Stimulated activated naive CD8-positive, alpha-beta T cell treated with anti-CD3 and anti-CD28 coated beads, Interleukin-15, amount 100 ng/mL, for 72 hours (primary cell): Measurements from ENCODE around the gene OPCML.

ENCODE experiments used
- ATAC-seq: fragments of 150-1000 bp; cut with Tn5 transposase; 2 replicates; pipeline ENCODE4 v1.10.0; 2021; ENCODE audit warnings: mild to moderate bottlenecking, moderate library complexity
- DNase-seq, 2 donors: peaks; one replicate each; pipeline ENCODE4 v3.0.0; 2021 to 2022
- H3K27ac Mint-ChIP-seq, 2 donors: one replicate each; pipeline ENCODE4 v1.8.0; 2022; ENCODE audit warnings: mild to moderate bottlenecking in 2 of 2, mixed read lengths in 2 of 2, moderate library complexity in 2 of 2
- H3K27me3 Mint-ChIP-seq: one replicate; pipeline ENCODE4 v1.8.0; 2022; ENCODE audit warnings: mixed read lengths
- H3K4me1 Mint-ChIP-seq: one replicate; pipeline ENCODE4 v1.8.0; 2022; ENCODE audit warnings: mild to moderate bottlenecking, mixed read lengths
- H3K4me3 Mint-ChIP-seq, 2 donors: one replicate each; pipeline ENCODE4 v1.8.0; 2022; ENCODE audit warnings: mild to moderate bottlenecking in 2 of 2, mixed read lengths in 2 of 2, moderate library complexity in 1 of 2
- H3K9me3 Mint-ChIP-seq, 2 donors: one replicate each; pipeline ENCODE4 v1.8.0; 2022; ENCODE audit warnings: mixed read lengths in 2 of 2

The OPCML gene

DNA sequence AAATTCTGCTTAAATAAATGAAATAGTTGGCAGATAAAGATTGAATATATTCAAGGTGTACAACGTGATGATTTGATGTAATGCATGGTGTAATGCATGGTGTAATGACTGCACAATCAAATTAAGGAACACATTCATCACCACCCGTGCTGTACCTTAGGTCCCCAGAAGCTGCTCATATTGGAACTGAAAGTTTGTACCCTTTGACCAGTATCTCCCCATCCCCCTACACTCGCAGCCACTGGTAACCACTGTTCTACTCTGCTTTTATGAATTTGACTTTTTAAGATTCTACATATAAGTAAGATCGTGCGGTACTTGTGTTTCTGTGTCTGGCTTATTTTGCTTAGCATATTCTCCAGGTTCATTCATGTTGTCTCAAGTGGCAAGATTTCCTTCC lies 445.8 kb downstream of the OPCML start:
- no peak overlapping the region for H3K27ac Mint-ChIP-seq
- no peak overlapping the region for H3K4me3 Mint-ChIP-seq
- DNase-seq = no peak
- peaks cover 55% of the 10 kb centered on the region for H3K27me3 Mint-ChIP-seq
- no peak for ATAC-seq
- H3K4me1 Mint-ChIP-seq = no peaks in the 10 kb centered on the region
- peaks cover 0 to 5% of the 10 kb centered on the region in 2 donors for H3K9me3 Mint-ChIP-seq

DNA sequence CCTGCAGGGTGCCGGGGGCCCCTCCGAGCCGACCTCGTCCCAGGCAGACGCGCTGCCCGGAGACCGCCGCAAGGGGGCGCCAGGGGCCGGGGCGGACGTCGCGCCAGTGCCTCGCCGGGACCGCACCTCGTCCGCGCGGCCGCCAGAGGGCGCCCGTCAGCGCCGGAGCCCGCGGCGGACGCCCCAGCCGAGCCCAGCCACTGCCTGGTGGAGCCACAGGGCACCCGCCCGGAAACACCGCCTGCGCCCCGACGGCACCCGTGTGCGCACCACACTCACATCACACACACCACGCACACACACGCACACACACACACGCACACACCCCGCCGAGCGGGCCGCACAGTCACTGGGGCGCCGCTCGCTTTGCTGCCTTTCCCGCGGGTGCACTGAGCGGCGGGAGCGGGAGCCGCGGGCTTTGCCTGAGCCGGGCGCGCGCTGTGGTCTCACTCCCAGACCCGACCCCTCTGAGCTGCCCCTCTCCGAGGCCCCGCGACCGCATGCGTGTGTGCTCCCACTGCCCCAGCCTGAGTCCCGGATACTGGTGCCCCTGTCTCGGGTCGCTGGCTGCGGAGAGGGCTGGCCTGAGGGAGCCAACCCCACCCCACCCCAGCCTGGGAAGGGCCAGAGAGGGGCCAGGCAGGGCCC lies 449.3 kb downstream of the OPCML start:
- Mint-ChIP-seq H3K27ac (peak overlapping the region in 1 of 2 donors; percentile 46), H3K4me3 (peak overlapping the region; percentile 49 to 72), H3K4me1 (no peaks in the 10 kb centered on the region)

DNA sequence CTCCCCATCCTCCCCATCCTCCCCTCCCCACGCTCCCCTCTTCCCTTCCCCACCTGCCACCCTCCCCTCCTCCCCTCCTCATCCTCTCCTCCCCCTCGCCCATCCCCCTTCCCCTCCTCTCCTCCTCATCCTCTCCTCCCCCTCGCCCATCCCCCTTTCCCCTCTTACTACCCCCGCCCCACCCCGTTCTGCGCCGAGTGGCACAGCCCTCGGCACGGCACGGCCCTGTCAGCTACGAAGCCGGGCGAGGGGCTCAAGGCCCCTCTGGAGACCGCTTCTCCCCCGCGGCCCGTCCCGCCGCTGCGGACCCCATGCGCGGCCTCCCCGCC lies 449.9 kb downstream of the OPCML start:
- H3K9me3 Mint-ChIP-seq = no peaks in the 10 kb centered on the region
- peak; percentile 41 for ATAC-seq
- H3K27ac Mint-ChIP-seq = no peak overlapping the region
- DNase-seq = no peak
- peaks cover 69% of the 10 kb centered on the region for H3K27me3 Mint-ChIP-seq
- H3K4me1 Mint-ChIP-seq = no peaks in the 10 kb centered on the region
- no peak overlapping the region for H3K4me3 Mint-ChIP-seq

More for the DNA sequence above, 449.3 kb downstream of the OPCML start:
- Mint-ChIP-seq H3K9me3 (no peaks in the 10 kb centered on the region), H3K27me3 (peaks cover 67% of the 10 kb centered on the region)
- ATAC-seq (peak; percentile 88), DNase-seq (peak; percentile 74 to 78)

DNA sequence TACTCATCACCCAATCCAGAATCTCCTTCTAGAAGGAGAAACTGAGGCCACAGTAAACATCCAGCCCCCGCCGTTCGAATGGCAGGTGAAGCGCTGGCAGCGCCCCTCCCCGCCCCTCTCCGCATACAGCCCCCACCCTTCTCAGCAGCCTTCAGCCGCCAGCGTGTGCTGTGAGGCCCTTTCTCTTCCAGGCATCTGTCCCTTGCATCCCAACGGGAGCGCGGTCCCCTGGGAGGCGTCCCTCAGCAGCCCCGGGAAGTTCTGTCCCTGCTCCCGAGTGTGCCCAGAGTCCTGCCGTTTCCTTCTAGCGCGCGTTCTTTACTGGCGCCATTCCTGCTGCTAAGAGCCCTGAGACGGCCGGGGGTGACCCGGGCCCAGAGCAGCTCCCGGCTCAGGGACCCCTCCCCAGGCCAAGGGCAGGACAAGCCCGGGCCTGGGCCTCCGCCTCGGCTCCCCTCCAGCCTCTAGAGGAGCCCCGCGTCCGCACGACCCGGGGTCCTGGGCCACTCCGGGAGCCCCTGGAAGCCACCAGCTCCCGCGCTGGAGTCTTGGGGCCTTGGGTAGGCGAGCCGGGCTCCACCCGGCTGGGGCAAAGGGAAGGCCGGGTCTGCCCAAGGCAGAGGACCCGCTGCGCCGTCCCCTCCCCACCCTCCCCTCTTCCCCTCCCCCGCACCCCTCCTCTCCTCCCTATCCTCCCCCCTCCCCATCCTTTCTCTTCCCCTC lies 450.4 kb downstream of the OPCML start:
- ATAC-seq (peak; percentile 35), DNase-seq (no peak)
- no peaks in the 10 kb centered on the region for H3K9me3 Mint-ChIP-seq
- H3K27ac Mint-ChIP-seq = no peak overlapping the region
- H3K4me1 Mint-ChIP-seq = no peaks in the 10 kb centered on the region
- H3K27me3 Mint-ChIP-seq = peaks cover 63% of the 10 kb centered on the region
- no peak overlapping the region for H3K4me3 Mint-ChIP-seq

DNA sequence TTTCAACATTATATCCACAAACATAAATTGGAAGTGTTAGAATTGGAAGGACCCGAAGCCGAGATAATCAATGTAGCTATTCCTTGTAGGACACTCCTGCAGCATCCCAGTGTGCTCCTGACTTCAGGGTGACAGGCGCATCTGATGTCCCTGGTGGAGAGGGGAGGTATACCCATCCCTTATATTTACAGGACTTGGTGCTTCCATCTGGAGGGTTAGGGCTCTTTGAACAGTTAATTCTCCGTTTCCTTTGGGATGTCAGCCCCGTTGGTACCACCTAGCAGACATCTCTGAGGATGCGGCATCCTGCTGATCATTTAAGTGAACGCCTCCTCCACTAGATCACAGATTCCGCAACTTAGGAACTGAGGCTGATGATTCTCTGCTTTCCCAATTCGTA lies 451.3 kb downstream of the OPCML start:
- no peaks in the 10 kb centered on the region for H3K4me1 Mint-ChIP-seq
- H3K27ac Mint-ChIP-seq = no peak overlapping the region
- DNase-seq (no peak), ATAC-seq (no peak)
- H3K27me3 Mint-ChIP-seq = peaks cover 57% of the 10 kb centered on the region
- no peak overlapping the region for H3K4me3 Mint-ChIP-seq
- H3K9me3 Mint-ChIP-seq = no peaks in the 10 kb centered on the region

DNA sequence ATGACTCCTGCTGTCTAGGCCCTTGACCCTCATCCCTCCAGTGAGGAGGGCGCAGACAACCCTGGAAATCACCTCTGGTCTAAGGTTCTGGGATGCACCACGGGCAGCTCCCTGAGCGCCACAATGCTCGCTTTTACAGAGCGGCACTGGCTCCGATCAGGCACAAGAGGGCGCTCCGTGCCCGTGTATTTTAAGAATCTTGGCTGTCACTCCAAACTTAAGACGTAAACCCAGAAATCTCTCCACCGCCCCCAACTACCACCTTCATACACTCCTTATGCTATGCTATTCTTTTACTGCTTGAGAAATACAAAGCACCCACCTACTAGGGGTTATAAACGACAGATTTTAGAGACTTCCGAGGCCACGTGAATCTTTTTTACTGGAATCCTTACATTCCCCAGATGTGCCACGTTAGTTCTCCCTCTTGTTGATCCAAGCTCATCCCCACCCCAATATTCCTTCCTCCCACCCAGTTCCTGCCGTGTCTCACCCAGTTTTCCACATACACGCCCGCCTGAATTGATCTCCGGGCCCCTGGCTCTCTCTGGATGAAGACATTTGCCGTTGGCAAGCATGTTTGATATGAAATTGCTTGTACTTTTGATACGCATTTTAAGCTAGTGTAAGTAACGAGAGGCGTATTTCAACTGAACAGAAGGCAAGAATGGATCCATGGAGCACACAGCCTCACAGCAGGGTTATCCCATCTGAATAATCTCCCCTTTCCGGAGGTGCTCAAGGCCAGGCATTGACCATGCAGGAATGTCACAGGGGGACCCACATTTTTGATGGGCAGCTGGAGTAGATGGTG lies 453.5 kb downstream of the OPCML start:
- no peak overlapping the region for H3K4me3 Mint-ChIP-seq
- no peak overlapping the region for H3K27ac Mint-ChIP-seq
- no peaks in the 10 kb centered on the region for H3K4me1 Mint-ChIP-seq
- H3K27me3 Mint-ChIP-seq = peaks cover 45% of the 10 kb centered on the region
- DNase-seq = peak; percentile 31 to 38
- H3K9me3 Mint-ChIP-seq = no peaks in the 10 kb centered on the region
- no peak for ATAC-seq

DNA sequence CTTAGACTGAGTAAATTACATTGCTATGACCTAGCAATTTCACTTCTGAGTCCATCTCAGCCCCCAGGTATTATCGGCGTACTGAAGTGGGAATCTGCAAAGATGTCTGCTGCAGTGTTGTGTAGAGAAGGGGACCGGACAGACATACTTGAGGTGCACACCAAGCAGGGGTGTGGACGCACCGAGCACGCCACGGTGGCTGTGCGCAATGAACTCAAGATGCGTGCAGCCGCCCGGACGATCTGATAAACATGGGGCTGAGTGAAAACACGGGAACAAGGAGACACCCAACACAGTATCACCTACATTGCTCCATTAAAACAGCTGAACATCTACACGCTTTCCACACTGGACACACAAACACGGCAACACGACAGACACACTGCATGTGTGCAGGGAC lies 454.3 kb downstream of the OPCML start:
- peaks cover 37% of the 10 kb centered on the region for H3K27me3 Mint-ChIP-seq
- H3K27ac Mint-ChIP-seq = no peak overlapping the region
- no peak overlapping the region for H3K4me3 Mint-ChIP-seq
- no peak for DNase-seq
- H3K9me3 Mint-ChIP-seq = no peaks in the 10 kb centered on the region
- ATAC-seq = no peak
- H3K4me1 Mint-ChIP-seq = no peaks in the 10 kb centered on the region

DNA sequence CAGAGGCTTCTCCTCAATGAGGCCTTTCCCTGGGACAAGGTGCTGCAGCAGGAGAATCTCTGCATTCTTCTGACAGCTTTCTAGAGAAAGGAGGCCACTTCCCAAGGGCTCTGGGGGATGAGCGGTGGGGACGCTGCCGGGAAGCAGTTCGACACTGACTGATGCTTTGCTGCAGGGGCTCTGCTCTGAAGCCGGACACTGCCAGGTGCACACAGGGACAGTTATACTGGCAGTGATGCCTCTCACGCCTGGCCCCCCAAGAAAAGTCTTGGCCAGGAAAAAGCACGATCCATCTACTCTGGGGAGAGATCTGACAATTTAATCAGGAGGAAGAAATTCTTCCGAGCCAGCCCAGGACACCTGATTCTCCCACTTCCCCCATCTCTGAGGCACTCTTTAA lies 456.9 kb downstream of the OPCML start:
- no peak for ATAC-seq

DNA sequence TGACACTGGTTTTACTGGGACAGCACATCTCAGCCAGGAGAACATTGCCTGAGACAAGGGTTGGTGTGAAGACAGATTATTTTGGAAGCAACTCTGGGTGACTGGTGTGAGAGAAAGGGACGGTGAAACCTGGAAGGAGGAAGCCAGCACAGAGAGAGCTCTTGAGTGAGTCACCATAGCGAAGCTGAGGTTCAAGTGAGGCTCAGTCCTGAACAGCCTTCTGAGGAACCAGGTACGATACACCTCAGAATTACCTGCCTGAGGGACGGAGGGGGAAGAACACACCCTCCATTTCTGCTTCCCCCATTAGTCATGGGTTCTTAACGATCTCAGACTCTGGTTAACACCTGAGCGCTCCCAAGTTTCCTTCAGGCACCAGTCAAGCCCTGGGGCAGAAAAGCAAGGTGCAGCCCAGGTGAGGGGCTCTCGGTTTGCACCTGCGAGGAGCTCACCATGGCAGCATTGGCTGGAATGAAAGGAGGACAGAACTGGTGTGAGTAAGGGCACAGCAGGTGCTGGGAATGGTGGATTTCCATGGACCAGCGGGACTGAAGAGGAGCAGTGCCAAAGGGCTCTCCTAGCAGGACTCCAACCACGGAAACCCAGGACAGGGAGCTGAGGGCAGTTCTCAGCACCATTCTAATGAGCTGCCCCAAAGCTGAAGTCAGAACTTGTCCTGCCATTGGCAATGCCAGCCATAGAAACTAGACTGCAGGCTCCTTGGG lies 459.3 kb downstream of the OPCML start:
- Mint-ChIP-seq H3K4me1 (no peaks in the 10 kb centered on the region), H3K27me3 (peaks cover 26% of the 10 kb centered on the region), H3K4me3 (no peak overlapping the region), H3K27ac (no peak overlapping the region), H3K9me3 (no peaks in the 10 kb centered on the region)
- DNase-seq = no peak
- no peak for ATAC-seq

More for the DNA sequence above, 456.9 kb downstream of the OPCML start:
- no peak overlapping the region for H3K27ac Mint-ChIP-seq
- H3K9me3 Mint-ChIP-seq = no peaks in the 10 kb centered on the region
- no peak overlapping the region for H3K4me3 Mint-ChIP-seq
- DNase-seq = no peak
- H3K27me3 Mint-ChIP-seq = peaks cover 46% of the 10 kb centered on the region
- no peaks in the 10 kb centered on the region for H3K4me1 Mint-ChIP-seq

DNA sequence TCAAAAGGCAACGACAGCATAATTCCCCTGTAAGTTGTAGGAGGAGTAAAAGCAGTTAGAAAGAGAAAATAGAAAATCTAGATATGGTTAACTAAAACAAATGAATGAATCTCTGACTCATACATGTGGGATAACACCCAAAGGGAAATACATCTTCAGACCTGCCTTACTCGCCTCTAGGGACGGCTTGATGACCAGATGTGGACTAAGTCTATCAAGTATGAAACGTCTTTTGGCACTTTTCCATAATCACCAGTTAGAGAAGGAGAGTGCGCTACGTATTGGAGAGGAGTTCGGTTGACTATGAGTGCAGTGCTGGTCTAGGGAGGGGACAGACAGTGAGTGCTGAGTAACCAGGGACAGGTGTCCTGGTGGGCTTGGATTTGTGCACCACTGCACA lies 459.9 kb downstream of the OPCML start:
- H3K27ac Mint-ChIP-seq = peak overlapping the region in 1 of 2 donors; percentile 7
- H3K27me3 Mint-ChIP-seq = peaks cover 20% of the 10 kb centered on the region
- no peaks in the 10 kb centered on the region for H3K9me3 Mint-ChIP-seq
- no peaks in the 10 kb centered on the region for H3K4me1 Mint-ChIP-seq
- H3K4me3 Mint-ChIP-seq = no peak overlapping the region
- ATAC-seq (no peak), DNase-seq (no peak)

DNA sequence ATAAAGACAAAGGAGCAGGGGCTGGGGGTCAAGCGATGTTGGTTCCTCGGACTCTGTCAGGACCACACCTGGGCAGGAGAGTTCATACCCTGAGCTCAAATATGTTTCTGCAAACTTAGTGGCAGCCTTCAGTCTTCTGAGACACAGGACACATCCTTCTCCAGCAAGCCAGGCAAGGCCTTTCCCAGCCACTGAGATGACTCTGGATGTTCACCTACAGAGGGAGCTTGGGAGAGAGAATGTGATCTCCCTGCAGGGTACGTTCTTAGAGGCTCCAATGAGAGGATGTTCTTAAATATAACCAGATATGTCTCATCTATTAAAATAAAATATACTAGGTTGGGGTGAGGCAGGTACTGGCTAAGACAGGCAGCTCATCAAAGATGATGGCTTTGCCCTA lies 461.5 kb downstream of the OPCML start:
- no peak for DNase-seq
- no peak overlapping the region for H3K4me3 Mint-ChIP-seq
- no peak overlapping the region for H3K27ac Mint-ChIP-seq
- no peaks in the 10 kb centered on the region for H3K9me3 Mint-ChIP-seq
- no peaks in the 10 kb centered on the region for H3K4me1 Mint-ChIP-seq
- peaks cover 30% of the 10 kb centered on the region for H3K27me3 Mint-ChIP-seq
- no peak for ATAC-seq

DNA sequence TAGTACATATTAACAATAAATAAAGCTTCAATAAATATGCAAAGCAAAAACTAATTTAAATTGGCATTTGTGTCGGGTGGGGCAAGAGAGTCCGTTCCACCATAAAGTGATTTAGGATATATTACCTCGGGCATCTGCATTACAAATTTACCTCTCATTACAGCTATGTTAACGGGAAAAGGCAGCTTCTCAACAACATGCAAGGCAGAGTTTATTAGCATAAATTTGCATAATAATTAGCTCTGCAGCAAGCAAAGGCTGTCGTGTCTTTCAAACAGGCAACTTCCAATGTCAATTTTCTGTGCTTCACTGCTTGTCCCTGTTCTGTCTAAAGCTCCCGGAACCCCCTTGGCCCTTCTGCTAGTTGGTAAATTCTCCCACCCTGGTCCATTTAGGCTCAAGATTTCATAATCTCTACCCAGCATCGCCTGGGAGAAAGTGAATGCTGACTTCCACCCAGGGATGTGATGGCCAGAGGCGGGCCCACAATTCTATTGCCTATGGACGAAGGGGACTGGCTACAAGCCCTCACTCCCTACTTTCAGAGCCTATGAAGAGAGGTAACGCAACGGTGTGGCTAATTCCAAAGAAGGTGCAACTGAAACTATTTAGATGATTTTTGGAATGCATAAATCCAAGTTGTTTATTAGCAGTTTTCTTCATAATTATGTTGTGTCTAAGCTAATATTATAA lies 462.1 kb downstream of the OPCML start:
- no peak overlapping the region for H3K27ac Mint-ChIP-seq
- ATAC-seq (no peak), DNase-seq (no peak)
- H3K9me3 Mint-ChIP-seq = no peaks in the 10 kb centered on the region
- H3K4me3 Mint-ChIP-seq = no peak overlapping the region
- no peaks in the 10 kb centered on the region for H3K4me1 Mint-ChIP-seq
- H3K27me3 Mint-ChIP-seq = peaks cover 34% of the 10 kb centered on the region

DNA sequence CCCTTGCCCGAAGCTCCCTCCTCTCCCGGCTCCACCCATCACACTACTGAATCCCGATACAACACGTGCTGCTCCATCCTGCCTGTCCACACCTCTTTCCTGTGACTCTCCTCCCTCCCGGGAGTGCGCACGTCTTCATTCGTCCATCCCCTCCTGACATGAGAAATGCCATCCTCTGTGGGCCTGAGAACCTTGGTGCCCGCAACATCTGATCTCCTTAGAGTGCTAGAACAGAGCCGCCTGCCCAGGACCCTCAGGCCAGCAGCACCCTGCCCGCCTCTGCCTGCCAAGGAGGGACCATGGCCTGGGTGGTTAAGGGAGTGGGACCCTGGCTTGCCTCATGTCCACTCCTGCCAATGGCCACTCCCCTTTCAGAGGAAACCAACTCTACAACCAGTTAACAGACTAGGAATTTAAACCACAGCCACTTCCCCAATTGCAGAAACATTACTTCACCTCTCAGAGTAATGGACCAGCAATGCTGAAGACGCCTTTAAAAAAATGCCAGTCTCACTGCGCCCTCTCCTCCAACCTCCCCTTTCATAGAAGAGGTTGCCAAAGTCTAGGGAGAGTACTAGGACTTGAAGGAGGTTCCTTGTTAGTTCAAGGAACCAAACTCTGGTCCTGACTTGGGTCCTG lies 466.3 kb downstream of the OPCML start:
- peaks cover 48% of the 10 kb centered on the region for H3K27me3 Mint-ChIP-seq
- no peak overlapping the region for H3K27ac Mint-ChIP-seq
- H3K4me1 Mint-ChIP-seq = peaks cover 6% of the 10 kb centered on the region
- no peaks in the 10 kb centered on the region for H3K9me3 Mint-ChIP-seq
- no peak for ATAC-seq
- no peak for DNase-seq
- no peak overlapping the region for H3K4me3 Mint-ChIP-seq

DNA sequence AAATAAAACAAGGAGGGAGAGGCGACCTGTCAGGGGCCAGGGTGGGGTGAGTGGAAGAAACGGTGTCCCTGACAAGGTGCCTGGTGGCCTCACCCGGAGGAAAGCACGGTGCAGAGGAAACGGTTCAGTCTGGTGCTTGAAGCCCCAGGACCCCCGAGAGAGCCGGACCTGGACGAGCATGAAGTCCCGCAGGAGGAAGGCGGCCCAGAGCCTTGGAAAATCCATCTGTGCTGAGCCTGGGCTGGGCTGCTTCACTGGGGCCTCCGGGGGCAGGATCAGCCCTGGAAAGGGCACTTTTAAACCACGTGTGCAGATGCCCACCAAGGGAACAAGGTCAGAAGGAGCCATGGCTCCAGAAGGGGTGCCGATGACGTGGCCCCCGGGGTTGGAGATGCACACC lies 467.3 kb downstream of the OPCML start:
- H3K27me3 Mint-ChIP-seq = peaks cover 48% of the 10 kb centered on the region
- DNase-seq = no peak
- no peak overlapping the region for H3K27ac Mint-ChIP-seq
- no peaks in the 10 kb centered on the region for H3K9me3 Mint-ChIP-seq
- no peak for ATAC-seq
- no peak overlapping the region for H3K4me3 Mint-ChIP-seq
- H3K4me1 Mint-ChIP-seq = peaks cover 6% of the 10 kb centered on the region
